ENCODE results near the gene CIAO3.

DNA sequence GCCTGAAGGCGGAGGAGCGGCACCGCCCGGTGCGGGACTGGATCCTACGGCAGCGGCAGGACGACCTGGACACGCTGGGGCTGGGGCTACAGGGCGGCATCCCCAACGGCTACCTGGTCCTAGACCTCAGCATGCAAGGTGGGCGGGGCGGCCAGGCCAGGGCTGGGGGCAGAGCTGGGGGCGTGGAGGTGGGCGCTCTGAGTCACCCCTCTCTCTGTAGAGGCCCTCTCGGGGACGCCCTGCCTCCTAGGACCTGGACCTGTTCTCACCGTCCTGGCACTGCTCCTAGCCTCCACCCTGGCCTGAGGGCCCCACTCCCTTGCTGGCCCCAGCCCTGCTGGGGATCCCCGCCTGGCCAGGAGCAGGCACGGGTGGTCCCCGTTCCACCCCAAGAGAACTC, 27.6 kb upstream of the CIAO3 start:
- TF ChIP-seq NR2C2 (CRISPR knock-in tag; IDR thresholded peaks at IDR 0.05) (no peak), CREM (CRISPR knock-in tag; IDR thresholded peaks at IDR 0.05) (no peak), ESRRA (CRISPR knock-in tag; IDR thresholded peaks at IDR 0.05; ENCODE audit: borderline replicate concordance) (no peak), JUN (CRISPR knock-in tag; IDR thresholded peaks at IDR 0.05) (no peak), ZNF121 (CRISPR knock-in tag; IDR thresholded peaks at IDR 0.05) (no peak), ZNF219 (CRISPR knock-in tag; IDR thresholded peaks at IDR 0.05; ENCODE audit: borderline replicate concordance) (no peak), MYBL2 (CRISPR knock-in tag; IDR thresholded peaks at IDR 0.05) (no peak)
- TF ChIP-seq, protein P1, sequence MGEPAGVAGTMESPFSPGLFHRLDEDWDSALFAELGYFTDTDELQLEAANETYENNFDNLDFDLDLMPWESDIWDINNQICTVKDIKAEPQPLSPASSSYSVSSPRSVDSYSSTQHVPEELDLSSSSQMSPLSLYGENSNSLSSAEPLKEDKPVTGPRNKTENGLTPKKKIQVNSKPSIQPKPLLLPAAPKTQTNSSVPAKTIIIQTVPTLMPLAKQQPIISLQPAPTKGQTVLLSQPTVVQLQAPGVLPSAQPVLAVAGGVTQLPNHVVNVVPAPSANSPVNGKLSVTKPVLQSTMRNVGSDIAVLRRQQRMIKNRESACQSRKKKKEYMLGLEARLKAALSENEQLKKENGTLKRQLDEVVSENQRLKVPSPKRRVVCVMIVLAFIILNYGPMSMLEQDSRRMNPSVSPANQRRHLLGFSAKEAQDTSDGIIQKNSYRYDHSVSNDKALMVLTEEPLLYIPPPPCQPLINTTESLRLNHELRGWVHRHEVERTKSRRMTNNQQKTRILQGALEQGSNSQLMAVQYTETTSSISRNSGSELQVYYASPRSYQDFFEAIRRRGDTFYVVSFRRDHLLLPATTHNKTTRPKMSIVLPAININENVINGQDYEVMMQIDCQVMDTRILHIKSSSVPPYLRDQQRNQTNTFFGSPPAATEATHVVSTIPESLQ (CRISPR knock-in tag; IDR thresholded peaks at IDR 0.05), result no peak
- TF ChIP-seq, protein P2, sequence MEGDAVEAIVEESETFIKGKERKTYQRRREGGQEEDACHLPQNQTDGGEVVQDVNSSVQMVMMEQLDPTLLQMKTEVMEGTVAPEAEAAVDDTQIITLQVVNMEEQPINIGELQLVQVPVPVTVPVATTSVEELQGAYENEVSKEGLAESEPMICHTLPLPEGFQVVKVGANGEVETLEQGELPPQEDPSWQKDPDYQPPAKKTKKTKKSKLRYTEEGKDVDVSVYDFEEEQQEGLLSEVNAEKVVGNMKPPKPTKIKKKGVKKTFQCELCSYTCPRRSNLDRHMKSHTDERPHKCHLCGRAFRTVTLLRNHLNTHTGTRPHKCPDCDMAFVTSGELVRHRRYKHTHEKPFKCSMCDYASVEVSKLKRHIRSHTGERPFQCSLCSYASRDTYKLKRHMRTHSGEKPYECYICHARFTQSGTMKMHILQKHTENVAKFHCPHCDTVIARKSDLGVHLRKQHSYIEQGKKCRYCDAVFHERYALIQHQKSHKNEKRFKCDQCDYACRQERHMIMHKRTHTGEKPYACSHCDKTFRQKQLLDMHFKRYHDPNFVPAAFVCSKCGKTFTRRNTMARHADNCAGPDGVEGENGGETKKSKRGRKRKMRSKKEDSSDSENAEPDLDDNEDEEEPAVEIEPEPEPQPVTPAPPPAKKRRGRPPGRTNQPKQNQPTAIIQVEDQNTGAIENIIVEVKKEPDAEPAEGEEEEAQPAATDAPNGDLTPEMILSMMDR (IDR thresholded peaks at IDR 0.05), result no peak
- TF ChIP-seq, protein P3, sequence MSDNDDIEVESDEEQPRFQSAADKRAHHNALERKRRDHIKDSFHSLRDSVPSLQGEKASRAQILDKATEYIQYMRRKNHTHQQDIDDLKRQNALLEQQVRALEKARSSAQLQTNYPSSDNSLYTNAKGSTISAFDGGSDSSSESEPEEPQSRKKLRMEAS (CRISPR knock-in tag; IDR thresholded peaks at IDR 0.05), result no peak
- TF ChIP-seq, protein P4, sequence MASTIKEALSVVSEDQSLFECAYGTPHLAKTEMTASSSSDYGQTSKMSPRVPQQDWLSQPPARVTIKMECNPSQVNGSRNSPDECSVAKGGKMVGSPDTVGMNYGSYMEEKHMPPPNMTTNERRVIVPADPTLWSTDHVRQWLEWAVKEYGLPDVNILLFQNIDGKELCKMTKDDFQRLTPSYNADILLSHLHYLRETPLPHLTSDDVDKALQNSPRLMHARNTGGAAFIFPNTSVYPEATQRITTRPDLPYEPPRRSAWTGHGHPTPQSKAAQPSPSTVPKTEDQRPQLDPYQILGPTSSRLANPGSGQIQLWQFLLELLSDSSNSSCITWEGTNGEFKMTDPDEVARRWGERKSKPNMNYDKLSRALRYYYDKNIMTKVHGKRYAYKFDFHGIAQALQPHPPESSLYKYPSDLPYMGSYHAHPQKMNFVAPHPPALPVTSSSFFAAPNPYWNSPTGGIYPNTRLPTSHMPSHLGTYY (CRISPR knock-in tag; IDR thresholded peaks at IDR 0.05), result no peak
- TF ChIP-seq, protein P5, sequence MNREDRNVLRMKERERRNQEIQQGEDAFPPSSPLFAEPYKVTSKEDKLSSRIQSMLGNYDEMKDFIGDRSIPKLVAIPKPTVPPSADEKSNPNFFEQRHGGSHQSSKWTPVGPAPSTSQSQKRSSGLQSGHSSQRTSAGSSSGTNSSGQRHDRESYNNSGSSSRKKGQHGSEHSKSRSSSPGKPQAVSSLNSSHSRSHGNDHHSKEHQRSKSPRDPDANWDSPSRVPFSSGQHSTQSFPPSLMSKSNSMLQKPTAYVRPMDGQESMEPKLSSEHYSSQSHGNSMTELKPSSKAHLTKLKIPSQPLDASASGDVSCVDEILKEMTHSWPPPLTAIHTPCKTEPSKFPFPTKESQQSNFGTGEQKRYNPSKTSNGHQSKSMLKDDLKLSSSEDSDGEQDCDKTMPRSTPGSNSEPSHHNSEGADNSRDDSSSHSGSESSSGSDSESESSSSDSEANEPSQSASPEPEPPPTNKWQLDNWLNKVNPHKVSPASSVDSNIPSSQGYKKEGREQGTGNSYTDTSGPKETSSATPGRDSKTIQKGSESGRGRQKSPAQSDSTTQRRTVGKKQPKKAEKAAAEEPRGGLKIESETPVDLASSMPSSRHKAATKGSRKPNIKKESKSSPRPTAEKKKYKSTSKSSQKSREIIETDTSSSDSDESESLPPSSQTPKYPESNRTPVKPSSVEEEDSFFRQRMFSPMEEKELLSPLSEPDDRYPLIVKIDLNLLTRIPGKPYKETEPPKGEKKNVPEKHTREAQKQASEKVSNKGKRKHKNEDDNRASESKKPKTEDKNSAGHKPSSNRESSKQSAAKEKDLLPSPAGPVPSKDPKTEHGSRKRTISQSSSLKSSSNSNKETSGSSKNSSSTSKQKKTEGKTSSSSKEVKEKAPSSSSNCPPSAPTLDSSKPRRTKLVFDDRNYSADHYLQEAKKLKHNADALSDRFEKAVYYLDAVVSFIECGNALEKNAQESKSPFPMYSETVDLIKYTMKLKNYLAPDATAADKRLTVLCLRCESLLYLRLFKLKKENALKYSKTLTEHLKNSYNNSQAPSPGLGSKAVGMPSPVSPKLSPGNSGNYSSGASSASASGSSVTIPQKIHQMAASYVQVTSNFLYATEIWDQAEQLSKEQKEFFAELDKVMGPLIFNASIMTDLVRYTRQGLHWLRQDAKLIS (CRISPR knock-in tag; IDR thresholded peaks at IDR 0.05; ENCODE audit: borderline replicate concordance), result no peak
